ENCODE measurements around the gene CTDP1. TPM values are rescaled to one million over a fixed set of nuclear protein-coding genes. Genes with fewer than 3 reads are reported as not detected.

CTDP1 gene
- polyA plus RNA-seq, 1 donor (not counting 4 experiments of a cell fraction or from before 2014, with no cell fraction given), result 9.2 TPM

DNA sequence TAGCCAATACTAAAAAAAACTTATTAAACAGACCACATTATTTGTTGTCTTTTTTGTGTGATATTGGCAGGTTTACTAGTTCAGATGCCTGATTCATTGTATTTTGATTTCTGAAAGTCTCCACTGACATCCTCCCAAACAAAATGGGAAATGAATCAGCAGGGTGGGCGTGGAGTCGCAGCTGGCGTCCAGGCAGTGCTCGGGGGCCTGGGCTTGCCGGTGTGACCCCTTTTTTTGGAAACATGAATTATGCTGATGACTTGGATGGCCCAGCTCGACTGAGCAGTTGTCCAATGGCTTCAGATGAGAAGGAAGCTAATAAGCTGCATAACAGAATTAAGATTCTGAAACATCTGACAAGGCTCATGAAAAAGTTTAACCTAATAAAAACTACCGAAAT, 116.4 kb downstream of the CTDP1 start:
- Histone ChIP-seq H3K9ac (ENCODE audit: control insufficient read depth, extremely low read depth, insufficient read depth, low read length) (no peak overlapping the region), H3K9me1 (ENCODE audit: control insufficient read depth, extremely low read depth, insufficient read depth, low read length) (no peaks in the 10 kb centered on the region), H3K4me3 (ENCODE audit: control insufficient read depth in 2 of 3, extremely low read depth in 1 of 3, insufficient read depth in 2 of 3, low read depth in 1 of 3, low read length in 3 of 3) (no peak overlapping the region), H4K20me1 (ENCODE audit: control insufficient read depth, extremely low read depth, insufficient read depth, low read length) (peaks cover 4% of the 10 kb centered on the region), H3K27me3 (ENCODE audit: control insufficient read depth, extremely low read depth, insufficient read depth, low read length) (peaks cover 43% of the 10 kb centered on the region), H2AFZ (ENCODE audit: control insufficient read depth, low read length) (no peak overlapping the region), H3K9me3 (ENCODE audit: control insufficient read depth, low read depth, low read length) (no peaks in the 10 kb centered on the region), H3K36me3 (ENCODE audit: control insufficient read depth in 2 of 2, extremely low read depth in 1 of 2, insufficient read depth in 2 of 2, low read length in 2 of 2) (no peaks in the 10 kb centered on the region), H3K79me2 (ENCODE audit: control insufficient read depth, insufficient read depth, low read length) (no peaks in the 10 kb centered on the region), H3K27ac (ENCODE audit: control insufficient read depth, insufficient read depth, low read length) (no peak overlapping the region), H3K4me1 (ENCODE audit: control insufficient read depth, extremely low read depth, insufficient read depth, low read length) (peaks cover 8% of the 10 kb centered on the region), H3K4me2 (ENCODE audit: control insufficient read depth, extremely low read depth, insufficient read depth, low read depth, low read length) (no peak overlapping the region)
- FAIRE-seq (no peak), DNase-seq (ENCODE audit: low read depth, low spot score) (no peak)
- TF ChIP-seq, protein P1, sequence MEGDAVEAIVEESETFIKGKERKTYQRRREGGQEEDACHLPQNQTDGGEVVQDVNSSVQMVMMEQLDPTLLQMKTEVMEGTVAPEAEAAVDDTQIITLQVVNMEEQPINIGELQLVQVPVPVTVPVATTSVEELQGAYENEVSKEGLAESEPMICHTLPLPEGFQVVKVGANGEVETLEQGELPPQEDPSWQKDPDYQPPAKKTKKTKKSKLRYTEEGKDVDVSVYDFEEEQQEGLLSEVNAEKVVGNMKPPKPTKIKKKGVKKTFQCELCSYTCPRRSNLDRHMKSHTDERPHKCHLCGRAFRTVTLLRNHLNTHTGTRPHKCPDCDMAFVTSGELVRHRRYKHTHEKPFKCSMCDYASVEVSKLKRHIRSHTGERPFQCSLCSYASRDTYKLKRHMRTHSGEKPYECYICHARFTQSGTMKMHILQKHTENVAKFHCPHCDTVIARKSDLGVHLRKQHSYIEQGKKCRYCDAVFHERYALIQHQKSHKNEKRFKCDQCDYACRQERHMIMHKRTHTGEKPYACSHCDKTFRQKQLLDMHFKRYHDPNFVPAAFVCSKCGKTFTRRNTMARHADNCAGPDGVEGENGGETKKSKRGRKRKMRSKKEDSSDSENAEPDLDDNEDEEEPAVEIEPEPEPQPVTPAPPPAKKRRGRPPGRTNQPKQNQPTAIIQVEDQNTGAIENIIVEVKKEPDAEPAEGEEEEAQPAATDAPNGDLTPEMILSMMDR (optimal IDR thresholded peaks at IDR 0.05 in 1 of 3, IDR thresholded peaks at IDR 0.05 in 1 of 3, conservative IDR thresholded peaks at IDR 0.05 in 1 of 3; ENCODE audit: extremely low read depth in 1 of 3, insufficient read depth in 2 of 3, low read length in 3 of 3), result no peak
- no peak for TF ChIP-seq EZH2 (IDR thresholded peaks at IDR 0.05; ENCODE audit: low read length)
- dilution Hi-C loops (cut with MboI; ENCODE audit: extremely low pct_ligation_motif_present, low sequenced_read_pairs), result no loop called here

DNA sequence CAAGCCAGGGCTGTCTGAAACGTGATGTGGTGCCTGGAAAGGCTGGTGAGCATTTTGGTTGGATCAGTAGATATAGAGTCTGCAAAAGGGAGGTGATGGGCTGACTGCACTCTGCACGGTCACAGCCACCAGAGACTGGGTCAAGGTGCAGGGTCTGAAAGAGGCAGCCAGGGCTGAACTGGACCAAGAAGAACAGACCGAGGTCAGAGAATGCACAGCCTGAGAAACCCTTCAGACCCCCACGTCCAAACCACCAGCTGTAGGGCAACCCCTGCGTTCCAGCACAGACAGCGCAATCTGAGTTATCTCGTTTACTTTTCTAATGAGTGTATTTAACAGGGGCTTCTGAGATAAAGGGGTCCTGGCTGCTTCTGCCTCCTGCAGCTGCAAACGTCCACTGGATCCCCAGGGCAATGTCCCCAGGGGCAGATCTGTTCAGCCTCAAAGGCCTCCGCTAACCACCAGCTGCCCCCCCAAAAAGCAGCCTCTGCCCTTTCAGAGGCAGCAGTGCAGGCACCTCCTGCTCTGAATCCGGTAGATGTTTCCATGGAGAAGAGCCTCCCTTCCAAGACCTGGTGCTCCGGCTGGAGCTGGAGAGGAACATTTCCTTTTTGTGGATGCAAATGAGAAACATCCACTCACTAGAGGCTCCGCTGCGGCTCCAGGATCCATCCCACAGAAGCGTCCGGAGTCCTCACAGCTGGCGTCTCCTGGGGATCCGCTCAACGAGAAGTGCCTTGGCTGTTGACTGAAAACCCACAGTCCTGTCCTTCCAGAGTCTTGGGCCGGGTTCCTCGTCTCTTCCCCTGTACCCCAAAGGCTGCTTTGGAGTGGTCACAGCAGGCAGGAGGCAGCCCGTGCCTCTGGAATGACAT, 117.2 kb downstream of the CTDP1 start:
- DNase-seq (ENCODE audit: low read depth, low spot score) (no peak), FAIRE-seq (no peak)
- no peaks in the 10 kb centered on the region for H3K9me1 ChIP-seq (ENCODE audit: control insufficient read depth, extremely low read depth, insufficient read depth, low read length)
- H3K4me2 ChIP-seq (ENCODE audit: control insufficient read depth, extremely low read depth, insufficient read depth, low read depth, low read length), result no peak overlapping the region
- H2AFZ ChIP-seq (ENCODE audit: control insufficient read depth, low read length), result no peak overlapping the region
- H3K79me2 ChIP-seq (ENCODE audit: control insufficient read depth, insufficient read depth, low read length), result no peaks in the 10 kb centered on the region
- H3K27me3 ChIP-seq (ENCODE audit: control insufficient read depth, extremely low read depth, insufficient read depth, low read length), result peaks cover 44% of the 10 kb centered on the region
- H4K20me1 ChIP-seq (ENCODE audit: control insufficient read depth, extremely low read depth, insufficient read depth, low read length), result no peaks in the 10 kb centered on the region
- no peak overlapping the region for H3K4me3 ChIP-seq (ENCODE audit: control insufficient read depth in 2 of 3, extremely low read depth in 1 of 3, insufficient read depth in 2 of 3, low read depth in 1 of 3, low read length in 3 of 3)
- H3K9me3 ChIP-seq (ENCODE audit: control insufficient read depth, low read depth, low read length), result no peaks in the 10 kb centered on the region
- dilution Hi-C loops (cut with MboI; ENCODE audit: extremely low pct_ligation_motif_present, low sequenced_read_pairs), result no loop called here
- no peak overlapping the region for H3K27ac ChIP-seq (ENCODE audit: control insufficient read depth, insufficient read depth, low read length)
- peaks cover 2% of the 10 kb centered on the region for H3K4me1 ChIP-seq (ENCODE audit: control insufficient read depth, extremely low read depth, insufficient read depth, low read length)
- no peak for TF ChIP-seq EZH2 (IDR thresholded peaks at IDR 0.05; ENCODE audit: low read length)
- TF ChIP-seq, protein P1 (optimal IDR thresholded peaks at IDR 0.05 in 1 of 3, IDR thresholded peaks at IDR 0.05 in 1 of 3, conservative IDR thresholded peaks at IDR 0.05 in 1 of 3; ENCODE audit: extremely low read depth in 1 of 3, insufficient read depth in 2 of 3, low read length in 3 of 3), result no peak
- no peak overlapping the region for H3K9ac ChIP-seq (ENCODE audit: control insufficient read depth, extremely low read depth, insufficient read depth, low read length)
- no peaks in the 10 kb centered on the region for H3K36me3 ChIP-seq (ENCODE audit: control insufficient read depth in 2 of 2, extremely low read depth in 1 of 2, insufficient read depth in 2 of 2, low read length in 2 of 2)

Measured in keratinocyte (primary cell).